ENCODE results near the gene IMMP2L. TPM values are rescaled to one million over a fixed set of nuclear protein-coding genes. Genes with fewer than 3 reads are reported as not detected.
A peak's percentile ranks its signal among the peaks of the same experiment; 100 is the strongest.

The IMMP2L gene
- total RNA-seq, 1 donor from 2014 or later, result 21.5 TPM

- peaks cover 10% of the 10 kb centered on the region for H3K4me1 ChIP-seq
- H3K9me3 Mint-ChIP-seq, result peaks cover 5% of the 10 kb centered on the region
- no peak overlapping the region for H2AFZ ChIP-seq (replicated peaks)
- DNase-seq (ENCODE audit: low spot score), result no peak
- no peak overlapping the region for H3K4me3 Mint-ChIP-seq
- no peaks in the 10 kb centered on the region for H4K20me1 ChIP-seq (ENCODE audit: low read depth)
- H3K9ac ChIP-seq, result no peak overlapping the region
- no peaks in the 10 kb centered on the region for H3F3A ChIP-seq (ENCODE audit: low read depth)
- H3K27ac Mint-ChIP-seq, result no peak overlapping the region
- H3K4me1 Mint-ChIP-seq, result peaks cover 10% of the 10 kb centered on the region
- no peaks in the 10 kb centered on the region for H3K27me3 ChIP-seq
- H3K27me3 Mint-ChIP-seq (ENCODE audit: insufficient read depth, low read depth), result no peaks in the 10 kb centered on the region
- H3K79me2 ChIP-seq (ENCODE audit: low read depth), result no peaks in the 10 kb centered on the region
- H3K4me2 ChIP-seq, result no peak overlapping the region
- H3K36me3 Mint-ChIP-seq, result no peaks in the 10 kb centered on the region
- H3K4me3 ChIP-seq, result no peak overlapping the region
- TF ChIP-seq EZH2phosphoT487 (IDR thresholded peaks at IDR 0.05) (no peak), EZH2 (IDR thresholded peaks at IDR 0.05) (no peak), CTCF (IDR thresholded peaks at IDR 0.05) (no peak)
- H3K36me3 ChIP-seq, result no peaks in the 10 kb centered on the region
- H3K27ac ChIP-seq, result no peak overlapping the region
- no peaks in the 10 kb centered on the region for H3K9me3 ChIP-seq (ENCODE audit: low read depth)
Observed at GRCh38 chr7:110871856-110872255, 690.4 kb downstream of the IMMP2L start.

GRCh38 chr7:110870926-110871325 is 691.4 kb downstream of the IMMP2L start:
- Histone ChIP-seq H2AFZ (replicated peaks) (no peak overlapping the region), H3K4me2 (no peak overlapping the region), H3K79me2 (ENCODE audit: low read depth) (no peaks in the 10 kb centered on the region), H3K4me1 (peaks cover 10% of the 10 kb centered on the region), H3F3A (ENCODE audit: low read depth) (no peaks in the 10 kb centered on the region), H3K27ac (no peak overlapping the region), H4K20me1 (ENCODE audit: low read depth) (no peaks in the 10 kb centered on the region), H3K36me3 (no peaks in the 10 kb centered on the region), H3K9ac (no peak overlapping the region), H3K4me3 (no peak overlapping the region), H3K27me3 (no peaks in the 10 kb centered on the region), H3K9me3 (ENCODE audit: low read depth) (no peaks in the 10 kb centered on the region)
- no peaks in the 10 kb centered on the region for H3K27me3 Mint-ChIP-seq (ENCODE audit: insufficient read depth, low read depth)
- H3K9me3 Mint-ChIP-seq, result peaks cover 12% of the 10 kb centered on the region
- no peak overlapping the region for H3K27ac Mint-ChIP-seq
- peak; percentile 10 for DNase-seq (ENCODE audit: low spot score)
- peaks cover 10% of the 10 kb centered on the region for H3K4me1 Mint-ChIP-seq
- no peak overlapping the region for H3K4me3 Mint-ChIP-seq
- TF ChIP-seq CTCF (IDR thresholded peaks at IDR 0.05) (peak; percentile 29), EZH2phosphoT487 (IDR thresholded peaks at IDR 0.05) (no peak)
- H3K36me3 Mint-ChIP-seq, result no peaks in the 10 kb centered on the region

GRCh38 chr7:110868458-110868857 is 693.8 kb downstream of the IMMP2L start:
- H3K27ac Mint-ChIP-seq, result no peak overlapping the region
- no peaks in the 10 kb centered on the region for H3K79me2 ChIP-seq (ENCODE audit: low read depth)
- H3K36me3 ChIP-seq, result no peaks in the 10 kb centered on the region
- H3K27me3 Mint-ChIP-seq (ENCODE audit: insufficient read depth, low read depth), result no peaks in the 10 kb centered on the region
- H3F3A ChIP-seq (ENCODE audit: low read depth), result no peaks in the 10 kb centered on the region
- no peaks in the 10 kb centered on the region for H3K9me3 ChIP-seq (ENCODE audit: low read depth)
- H3K36me3 Mint-ChIP-seq, result no peaks in the 10 kb centered on the region
- H3K4me3 Mint-ChIP-seq, result no peak overlapping the region
- H2AFZ ChIP-seq (replicated peaks), result no peak overlapping the region
- no peaks in the 10 kb centered on the region for H3K27me3 ChIP-seq
- no peaks in the 10 kb centered on the region for H3K4me1 ChIP-seq
- H3K4me1 Mint-ChIP-seq, result peaks cover 10% of the 10 kb centered on the region
- H4K20me1 ChIP-seq (ENCODE audit: low read depth), result no peaks in the 10 kb centered on the region
- no peak for TF ChIP-seq EZH2phosphoT487 (IDR thresholded peaks at IDR 0.05)
- TF ChIP-seq CTCF (IDR thresholded peaks at IDR 0.05), result no peak
- no peak for TF ChIP-seq EZH2 (IDR thresholded peaks at IDR 0.05)
- DNase-seq (ENCODE audit: low spot score), result no peak
- H3K4me2 ChIP-seq, result no peak overlapping the region
- no peak overlapping the region for H3K27ac ChIP-seq
- no peak overlapping the region for H3K4me3 ChIP-seq
- H3K9ac ChIP-seq, result no peak overlapping the region
- H3K9me3 Mint-ChIP-seq, result peaks cover 13% of the 10 kb centered on the region
